Measurements from ENCODE around the gene USP27X.

DNA sequence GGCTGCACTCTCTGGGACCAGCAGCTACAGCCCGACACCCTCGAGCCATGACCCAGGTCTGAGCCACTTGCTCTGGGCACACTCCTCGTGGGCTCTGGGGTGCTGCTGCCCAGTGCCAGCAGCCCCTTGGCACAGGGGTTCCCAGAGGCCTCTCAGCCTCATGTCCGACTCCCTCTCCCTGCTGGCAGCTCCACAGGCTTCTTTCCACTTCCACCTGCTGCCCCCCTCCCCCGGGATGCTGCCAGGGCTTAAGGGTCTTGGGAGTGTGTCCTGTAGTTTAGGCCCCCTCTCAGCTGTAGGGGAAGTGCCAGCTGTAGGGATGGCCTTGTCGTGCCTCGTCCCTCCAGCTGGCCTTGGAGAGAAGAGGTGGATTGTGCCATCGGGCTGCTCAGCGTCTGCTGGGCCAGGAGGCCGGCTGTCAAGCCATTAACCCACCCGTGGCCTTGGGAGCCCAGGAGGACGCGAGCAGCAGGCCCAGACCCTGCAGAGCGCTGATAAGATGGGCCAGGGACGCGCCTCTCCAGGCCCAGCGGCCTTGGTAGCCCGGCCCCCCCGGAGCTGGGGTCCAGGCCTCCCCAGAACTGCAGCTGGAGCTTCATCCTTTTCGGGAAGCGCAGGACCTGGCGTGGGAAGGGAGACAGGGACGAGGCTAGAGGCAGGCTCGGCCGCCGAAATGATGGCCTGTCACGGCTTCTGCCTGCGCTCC, 1.0 kb upstream of the USP27X start:
- TF ChIP-seq, protein P1, sequence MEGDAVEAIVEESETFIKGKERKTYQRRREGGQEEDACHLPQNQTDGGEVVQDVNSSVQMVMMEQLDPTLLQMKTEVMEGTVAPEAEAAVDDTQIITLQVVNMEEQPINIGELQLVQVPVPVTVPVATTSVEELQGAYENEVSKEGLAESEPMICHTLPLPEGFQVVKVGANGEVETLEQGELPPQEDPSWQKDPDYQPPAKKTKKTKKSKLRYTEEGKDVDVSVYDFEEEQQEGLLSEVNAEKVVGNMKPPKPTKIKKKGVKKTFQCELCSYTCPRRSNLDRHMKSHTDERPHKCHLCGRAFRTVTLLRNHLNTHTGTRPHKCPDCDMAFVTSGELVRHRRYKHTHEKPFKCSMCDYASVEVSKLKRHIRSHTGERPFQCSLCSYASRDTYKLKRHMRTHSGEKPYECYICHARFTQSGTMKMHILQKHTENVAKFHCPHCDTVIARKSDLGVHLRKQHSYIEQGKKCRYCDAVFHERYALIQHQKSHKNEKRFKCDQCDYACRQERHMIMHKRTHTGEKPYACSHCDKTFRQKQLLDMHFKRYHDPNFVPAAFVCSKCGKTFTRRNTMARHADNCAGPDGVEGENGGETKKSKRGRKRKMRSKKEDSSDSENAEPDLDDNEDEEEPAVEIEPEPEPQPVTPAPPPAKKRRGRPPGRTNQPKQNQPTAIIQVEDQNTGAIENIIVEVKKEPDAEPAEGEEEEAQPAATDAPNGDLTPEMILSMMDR (IDR thresholded peaks at IDR 0.05; ENCODE audit: borderline replicate concordance, extremely low read depth, low read length, poor library complexity, severe bottlenecking): no peak
- no peak for TF ChIP-seq EZH2 (IDR thresholded peaks at IDR 0.05; ENCODE audit: borderline replicate concordance, low read depth, low read length, severe bottlenecking)

Measured in DND-41 (cell line).